OCI-LY3 (cell line): ENCODE data around the gene FBXL13.

Experiments
- H2AFZ ChIP-seq: fragments of 200-600, 300-600 bp; shearing (Covaris generic); 2 replicates; pipeline ENCODE4 v1.6.0; 2014; ENCODE audit warnings: antibody characterized with exemption, low read depth, low read length
- H3K27ac ChIP-seq: fragments of 200-600, 300-600 bp; sonication (generic); 2 replicates; pipeline ENCODE4 v1.5.1; 2014; ENCODE audit warnings: mild to moderate bottlenecking, low read length, moderate library complexity, mixed read lengths
- H3K27me3 ChIP-seq: fragments of 200-600, 300-600 bp; sonication (generic); 2 replicates; pipeline ENCODE4 v1.6.1; 2014; ENCODE audit warnings: low read depth, low read length, mixed read lengths
- H3K36me3 ChIP-seq: fragments of 200-600, 300-600 bp; sonication (generic); replicated peaks from 2 replicates; pipeline ENCODE3; 2014; ENCODE audit warnings: low read depth, low read length, mixed read lengths
- H3K4me1 ChIP-seq: fragments of 300-600, 200-600 bp; sonication (generic); 2 replicates; pipeline ENCODE4 v1.6.1; 2014; ENCODE audit warnings: low read length, mixed read lengths
- H3K4me2 ChIP-seq: fragments of 200-600, 300-600 bp; sonication (generic); 2 replicates; pipeline ENCODE4 v1.6.1; 2014; ENCODE audit warnings: low read length, mixed read lengths
- H3K4me3 ChIP-seq: fragments of 300-600, 200-600 bp; sonication (generic); 2 replicates; pipeline ENCODE4 v1.5.1; 2014; ENCODE audit warnings: antibody characterized with exemption, mild to moderate bottlenecking, low read length, moderate library complexity
- H3K79me2 ChIP-seq: fragments of 300-600, 200-600 bp; shearing (Covaris generic); 2 replicates; pipeline ENCODE4 v1.6.1; 2014; ENCODE audit warnings: mild to moderate bottlenecking, low read length, mixed read lengths
- H3K9ac ChIP-seq: fragments of 300-600, 200-600 bp; shearing (Covaris generic); 2 replicates; pipeline ENCODE4 v1.6.0; 2014; ENCODE audit warnings: mild to moderate bottlenecking, low read length, moderate library complexity
- H3K9me3 ChIP-seq: fragments of 200-600, 300-600 bp; shearing (Covaris generic); 2 replicates; pipeline ENCODE4 v1.6.1; 2014; ENCODE audit warnings: low read length, mixed read lengths; ENCODE audit not compliant: insufficient read depth
- H4K20me1 ChIP-seq: fragments of 200-600, 300-600 bp; sonication (generic); 2 replicates; pipeline ENCODE4 v1.6.1; 2016; ENCODE audit warnings: low read length, mixed read lengths; ENCODE audit not compliant: insufficient read depth
- EZH2phosphoT487 ChIP-seq: fragments of 200-600 bp; shearing (Covaris generic); IDR thresholded peaks from 2 replicates; pipeline ENCODE4 v1.6.1; 2018; ENCODE audit warnings: antibody characterized with exemption, mixed run types, low read depth
- TF ChIP-seq, protein P1 (sequence below): fragments of 200-600, 300-600 bp; sonication (generic); IDR thresholded peaks from 2 replicates; pipeline ENCODE4 v1.5.1; 2014; ENCODE audit warnings: antibody characterized with exemption, low read length, low read depth

Gene FBXL13

DNA sequence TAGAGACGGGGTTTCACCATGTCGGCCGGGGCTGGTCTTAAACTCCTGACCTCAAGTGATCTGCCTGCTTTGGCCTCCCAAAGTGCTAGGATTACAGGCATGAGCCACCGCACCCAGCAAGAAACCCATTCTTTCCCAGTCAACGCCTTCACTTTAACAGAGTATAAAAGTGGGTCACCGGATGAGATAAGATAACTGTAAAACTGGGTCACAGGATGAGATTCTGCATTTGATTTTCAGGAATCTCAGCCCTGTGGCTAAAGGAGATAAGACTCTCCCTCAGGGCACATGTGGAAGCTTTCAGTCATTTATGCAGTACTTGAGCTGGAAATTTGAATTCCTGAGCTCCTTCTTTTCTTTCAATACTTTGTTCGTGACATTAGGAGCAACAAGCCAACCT lies 91.0 kb downstream of the FBXL13 start:
- Histone ChIP-seq H3K79me2 (no peaks in the 10 kb centered on the region), H3K9me3 (no peaks in the 10 kb centered on the region), H3K9ac (no peak overlapping the region), H3K36me3 (no peaks in the 10 kb centered on the region), H4K20me1 (no peaks in the 10 kb centered on the region), H2AFZ (no peak overlapping the region), H3K27me3 (no peaks in the 10 kb centered on the region), H3K27ac (no peak overlapping the region), H3K4me3 (no peak overlapping the region), H3K4me2 (no peak overlapping the region), H3K4me1 (no peaks in the 10 kb centered on the region)
- no peak for TF ChIP-seq EZH2phosphoT487
- TF ChIP-seq, protein P1, sequence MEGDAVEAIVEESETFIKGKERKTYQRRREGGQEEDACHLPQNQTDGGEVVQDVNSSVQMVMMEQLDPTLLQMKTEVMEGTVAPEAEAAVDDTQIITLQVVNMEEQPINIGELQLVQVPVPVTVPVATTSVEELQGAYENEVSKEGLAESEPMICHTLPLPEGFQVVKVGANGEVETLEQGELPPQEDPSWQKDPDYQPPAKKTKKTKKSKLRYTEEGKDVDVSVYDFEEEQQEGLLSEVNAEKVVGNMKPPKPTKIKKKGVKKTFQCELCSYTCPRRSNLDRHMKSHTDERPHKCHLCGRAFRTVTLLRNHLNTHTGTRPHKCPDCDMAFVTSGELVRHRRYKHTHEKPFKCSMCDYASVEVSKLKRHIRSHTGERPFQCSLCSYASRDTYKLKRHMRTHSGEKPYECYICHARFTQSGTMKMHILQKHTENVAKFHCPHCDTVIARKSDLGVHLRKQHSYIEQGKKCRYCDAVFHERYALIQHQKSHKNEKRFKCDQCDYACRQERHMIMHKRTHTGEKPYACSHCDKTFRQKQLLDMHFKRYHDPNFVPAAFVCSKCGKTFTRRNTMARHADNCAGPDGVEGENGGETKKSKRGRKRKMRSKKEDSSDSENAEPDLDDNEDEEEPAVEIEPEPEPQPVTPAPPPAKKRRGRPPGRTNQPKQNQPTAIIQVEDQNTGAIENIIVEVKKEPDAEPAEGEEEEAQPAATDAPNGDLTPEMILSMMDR: no peak

DNA sequence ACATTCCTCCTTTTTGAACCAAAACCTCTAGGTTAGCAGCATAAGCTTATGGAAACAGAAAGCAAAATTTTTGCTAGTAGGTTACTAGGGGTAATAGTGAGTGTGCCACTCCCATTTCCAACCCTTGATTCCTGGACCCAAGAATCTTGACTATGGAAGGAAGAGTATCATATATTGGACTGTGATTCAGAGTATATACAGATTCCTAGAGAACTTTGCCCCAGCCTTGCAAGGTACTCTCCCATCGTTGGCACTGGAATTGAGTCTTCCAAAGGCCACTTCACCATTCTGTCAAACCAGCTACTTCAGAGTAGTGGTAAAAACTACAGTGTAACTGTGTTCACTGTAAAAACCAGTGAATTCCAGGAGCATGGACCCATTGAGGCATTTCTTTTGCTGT lies 92.4 kb downstream of the FBXL13 start:
- Histone ChIP-seq H3K9ac (no peak overlapping the region), H3K27me3 (no peaks in the 10 kb centered on the region), H4K20me1 (no peaks in the 10 kb centered on the region), H3K4me2 (no peak overlapping the region), H3K79me2 (no peaks in the 10 kb centered on the region), H3K27ac (no peak overlapping the region), H3K4me3 (no peak overlapping the region), H3K36me3 (no peaks in the 10 kb centered on the region), H2AFZ (no peak overlapping the region), H3K4me1 (no peaks in the 10 kb centered on the region), H3K9me3 (no peaks in the 10 kb centered on the region)
- TF ChIP-seq EZH2phosphoT487: no peak
- TF ChIP-seq, protein P1: no peak

DNA sequence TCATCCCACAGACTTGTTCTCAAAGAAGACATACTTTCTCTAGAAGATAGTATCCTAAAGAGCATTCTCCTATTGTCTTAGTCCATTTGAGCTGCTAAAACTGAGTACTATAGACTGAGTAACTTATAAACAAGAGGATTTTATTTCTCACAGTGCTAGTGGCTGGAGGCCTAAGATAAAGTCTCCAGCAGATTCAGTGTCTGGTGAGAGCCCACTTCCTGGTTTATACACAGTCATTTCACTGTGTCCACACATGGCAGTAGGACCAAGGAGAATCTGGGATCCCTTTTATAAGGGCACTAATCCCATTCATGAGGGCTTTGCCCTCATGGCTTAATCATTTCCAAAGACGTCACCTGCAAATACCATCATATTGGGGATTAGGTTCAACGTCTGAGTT lies 93.1 kb downstream of the FBXL13 start:
- H3K79me2 ChIP-seq: no peaks in the 10 kb centered on the region
- H2AFZ ChIP-seq: no peak overlapping the region
- H3K4me2 ChIP-seq: no peak overlapping the region
- H3K36me3 ChIP-seq: no peaks in the 10 kb centered on the region
- TF ChIP-seq EZH2phosphoT487: no peak
- TF ChIP-seq, protein P1: no peak
- H4K20me1 ChIP-seq: no peaks in the 10 kb centered on the region
- H3K9ac ChIP-seq: no peak overlapping the region
- no peaks in the 10 kb centered on the region for H3K4me1 ChIP-seq
- H3K4me3 ChIP-seq: no peak overlapping the region
- no peaks in the 10 kb centered on the region for H3K27me3 ChIP-seq
- H3K9me3 ChIP-seq: no peaks in the 10 kb centered on the region
- no peak overlapping the region for H3K27ac ChIP-seq

DNA sequence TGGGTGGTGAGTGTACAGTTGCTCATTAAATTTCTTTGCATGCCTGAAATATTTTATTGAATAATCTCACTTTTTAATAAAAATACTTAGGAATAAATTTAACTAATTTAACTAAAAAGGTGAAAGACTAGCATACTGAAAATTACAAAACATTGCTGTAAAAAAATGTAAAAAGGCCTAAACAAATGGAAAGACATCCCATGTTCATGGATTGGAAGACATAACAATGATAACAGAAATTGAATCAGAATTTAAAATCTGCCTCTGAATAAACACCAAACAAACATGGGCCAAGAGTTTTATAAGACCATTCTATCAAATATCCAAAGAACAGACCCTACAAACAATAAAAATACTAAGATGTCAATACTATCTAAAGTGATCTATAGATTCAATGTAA lies 94.9 kb downstream of the FBXL13 start:
- Histone ChIP-seq H3K79me2 (no peaks in the 10 kb centered on the region), H3K36me3 (no peaks in the 10 kb centered on the region)

More for the DNA sequence above, 94.9 kb downstream of the FBXL13 start:
- Histone ChIP-seq H4K20me1 (no peaks in the 10 kb centered on the region), H3K4me2 (no peak overlapping the region), H3K9ac (no peak overlapping the region), H2AFZ (no peak overlapping the region), H3K4me1 (no peaks in the 10 kb centered on the region), H3K27me3 (no peaks in the 10 kb centered on the region), H3K9me3 (no peaks in the 10 kb centered on the region), H3K4me3 (no peak overlapping the region), H3K27ac (no peak overlapping the region)
- TF ChIP-seq EZH2phosphoT487: no peak
- TF ChIP-seq, protein P1: no peak
